SK-N-SH treated with all-trans-retinoic acid at 6 μM for 48 hours (cell line): ENCODE data around the gene SUDS3.

Source experiments
- CSDC2 ChIP-seq: fragments of 250-450 bp; sonication (Bioruptor Pico); IDR thresholded peaks from 2 replicates; pipeline ENCODE4 v1.5.0; 2020; ENCODE audit warnings: mild to moderate bottlenecking, moderate library complexity
- GLIS3 ChIP-seq: fragments of 250-450 bp; sonication (Bioruptor Pico); IDR thresholded peaks from 2 replicates; pipeline ENCODE4 v1.5.0; 2020; ENCODE audit warnings: mild to moderate bottlenecking, moderate library complexity
- OSR1 ChIP-seq: fragments of 250-450 bp; sonication (Bioruptor Pico); IDR thresholded peaks from 2 replicates; pipeline ENCODE4 v1.8.0; 2022; ENCODE audit warnings: moderate library complexity, mild to moderate bottlenecking, inconsistent platforms
- PPARA ChIP-seq: fragments of 250-450 bp; sonication (Bioruptor Pico); IDR thresholded peaks from 2 replicates; pipeline ENCODE4 v1.5.0; 2020; ENCODE audit warnings: mild to moderate bottlenecking, borderline replicate concordance
- TOX ChIP-seq: fragments of 250-450 bp; sonication (Bioruptor Pico); IDR thresholded peaks from 2 replicates; pipeline ENCODE4 v1.8.0; 2021; ENCODE audit warnings: mild to moderate bottlenecking, moderate library complexity, borderline replicate concordance
- ZFP30 ChIP-seq: fragments of 450-650 bp; formaldehyde crosslinking; IDR thresholded peaks from 2 replicates; pipeline ENCODE4 v1.5.0; 2022; ENCODE audit warnings: mild to moderate bottlenecking, moderate library complexity
- TF ChIP-seq, protein P1 (sequence below): fragments of 250-450 bp; sonication (Bioruptor Pico); IDR thresholded peaks from 2 replicates; pipeline ENCODE4 v1.8.0; 2020; ENCODE audit warnings: mild to moderate bottlenecking, moderate library complexity, borderline replicate concordance
- TF ChIP-seq, protein P2 (sequence below): fragments of 250-450 bp; sonication (Bioruptor Pico); IDR thresholded peaks from 2 replicates; pipeline ENCODE4 v1.5.1; 2020; ENCODE audit warnings: low read depth, mild to moderate bottlenecking, moderate library complexity
- TF ChIP-seq, protein P3 (sequence below): fragments of 250-450 bp; sonication (Bioruptor Pico); IDR thresholded peaks from 2 replicates; pipeline ENCODE4 v1.5.1; 2021; ENCODE audit warnings: mild to moderate bottlenecking, moderate library complexity

DNA sequence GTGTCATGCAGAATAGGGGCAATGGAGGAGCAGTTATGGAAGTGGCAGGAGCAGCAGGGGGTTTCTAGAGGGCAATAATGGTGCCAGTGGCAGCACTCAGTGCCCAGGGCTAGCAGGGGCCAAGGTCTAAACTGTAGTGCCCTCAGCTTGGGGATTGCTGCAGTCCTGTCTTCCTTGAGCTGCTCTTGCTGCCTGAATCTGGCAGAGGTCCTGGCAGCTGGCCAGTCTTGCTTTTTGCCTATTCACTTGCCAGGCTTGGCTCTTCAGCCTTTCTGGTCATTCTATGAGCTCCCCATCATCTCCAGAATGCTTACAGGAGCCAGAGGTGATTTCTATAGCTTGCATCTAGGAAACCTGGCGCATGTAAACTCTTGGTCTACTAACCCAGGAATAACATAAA is 72.0 kb downstream of the SUDS3 start:
- TF ChIP-seq, protein P1, sequence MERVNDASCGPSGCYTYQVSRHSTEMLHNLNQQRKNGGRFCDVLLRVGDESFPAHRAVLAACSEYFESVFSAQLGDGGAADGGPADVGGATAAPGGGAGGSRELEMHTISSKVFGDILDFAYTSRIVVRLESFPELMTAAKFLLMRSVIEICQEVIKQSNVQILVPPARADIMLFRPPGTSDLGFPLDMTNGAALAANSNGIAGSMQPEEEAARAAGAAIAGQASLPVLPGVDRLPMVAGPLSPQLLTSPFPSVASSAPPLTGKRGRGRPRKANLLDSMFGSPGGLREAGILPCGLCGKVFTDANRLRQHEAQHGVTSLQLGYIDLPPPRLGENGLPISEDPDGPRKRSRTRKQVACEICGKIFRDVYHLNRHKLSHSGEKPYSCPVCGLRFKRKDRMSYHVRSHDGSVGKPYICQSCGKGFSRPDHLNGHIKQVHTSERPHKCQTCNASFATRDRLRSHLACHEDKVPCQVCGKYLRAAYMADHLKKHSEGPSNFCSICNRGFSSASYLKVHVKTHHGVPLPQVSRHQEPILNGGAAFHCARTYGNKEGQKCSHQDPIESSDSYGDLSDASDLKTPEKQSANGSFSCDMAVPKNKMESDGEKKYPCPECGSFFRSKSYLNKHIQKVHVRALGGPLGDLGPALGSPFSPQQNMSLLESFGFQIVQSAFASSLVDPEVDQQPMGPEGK = no peak
- TF ChIP-seq ZFP30 (CRISPR knock-in tag) (no peak), TOX (no peak), GLIS3 (CRISPR knock-in tag) (no peak), CSDC2 (CRISPR knock-in tag) (no peak), PPARA (CRISPR knock-in tag) (no peak), OSR1 (CRISPR knock-in tag) (no peak)
- TF ChIP-seq, protein P2, sequence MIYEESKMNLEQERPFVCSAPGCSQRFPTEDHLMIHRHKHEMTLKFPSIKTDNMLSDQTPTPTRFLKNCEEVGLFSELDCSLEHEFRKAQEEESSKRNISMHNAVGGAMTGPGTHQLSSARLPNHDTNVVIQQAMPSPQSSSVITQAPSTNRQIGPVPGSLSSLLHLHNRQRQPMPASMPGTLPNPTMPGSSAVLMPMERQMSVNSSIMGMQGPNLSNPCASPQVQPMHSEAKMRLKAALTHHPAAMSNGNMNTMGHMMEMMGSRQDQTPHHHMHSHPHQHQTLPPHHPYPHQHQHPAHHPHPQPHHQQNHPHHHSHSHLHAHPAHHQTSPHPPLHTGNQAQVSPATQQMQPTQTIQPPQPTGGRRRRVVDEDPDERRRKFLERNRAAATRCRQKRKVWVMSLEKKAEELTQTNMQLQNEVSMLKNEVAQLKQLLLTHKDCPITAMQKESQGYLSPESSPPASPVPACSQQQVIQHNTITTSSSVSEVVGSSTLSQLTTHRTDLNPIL = no peak
- TF ChIP-seq, protein P3, sequence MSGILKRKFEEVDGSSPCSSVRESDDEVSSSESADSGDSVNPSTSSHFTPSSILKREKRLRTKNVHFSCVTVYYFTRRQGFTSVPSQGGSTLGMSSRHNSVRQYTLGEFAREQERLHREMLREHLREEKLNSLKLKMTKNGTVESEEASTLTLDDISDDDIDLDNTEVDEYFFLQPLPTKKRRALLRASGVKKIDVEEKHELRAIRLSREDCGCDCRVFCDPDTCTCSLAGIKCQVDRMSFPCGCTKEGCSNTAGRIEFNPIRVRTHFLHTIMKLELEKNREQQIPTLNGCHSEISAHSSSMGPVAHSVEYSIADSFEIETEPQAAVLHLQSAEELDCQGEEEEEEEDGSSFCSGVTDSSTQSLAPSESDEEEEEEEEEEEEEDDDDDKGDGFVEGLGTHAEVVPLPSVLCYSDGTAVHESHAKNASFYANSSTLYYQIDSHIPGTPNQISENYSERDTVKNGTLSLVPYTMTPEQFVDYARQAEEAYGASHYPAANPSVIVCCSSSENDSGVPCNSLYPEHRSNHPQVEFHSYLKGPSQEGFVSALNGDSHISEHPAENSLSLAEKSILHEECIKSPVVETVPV (CRISPR knock-in tag) = no peak
